ENCODE results near the gene MEG3.

The MEG3 gene

GRCh38 chr14:100803226-100803625 is 22.7 kb upstream of the MEG3 start:
- H3K9me2 ChIP-seq (replicated peaks; ENCODE audit: control insufficient read depth, low read length) = no peaks in the 10 kb centered on the region
- H3K27me3 ChIP-seq (ENCODE audit: control insufficient read depth, low read length) = no peaks in the 10 kb centered on the region
- no peak overlapping the region for H3K4me3 ChIP-seq (ENCODE audit: low read length)
- H3K36me3 ChIP-seq (ENCODE audit: control insufficient read depth, low read length) = no peaks in the 10 kb centered on the region
- no peaks in the 10 kb centered on the region for H4K20me1 ChIP-seq (ENCODE audit: control insufficient read depth, insufficient read depth, low read depth, low read length)
- no peaks in the 10 kb centered on the region for H3K79me2 ChIP-seq (ENCODE audit: control insufficient read depth, low read length)
- TF ChIP-seq CTCF (IDR thresholded peaks at IDR 0.05; ENCODE audit: low read depth, low read length, poor library complexity, severe bottlenecking) = no peak
- no peak for TF ChIP-seq EZH2phosphoT487 (IDR thresholded peaks at IDR 0.05; ENCODE audit: borderline replicate concordance, low read length)
- H3K4me1 ChIP-seq (ENCODE audit: control insufficient read depth, low read length) = no peaks in the 10 kb centered on the region
- peaks cover 8% of the 10 kb centered on the region; the same call in 1 of the 2 replicates for H3K9me3 ChIP-seq (ENCODE audit: control insufficient read depth, insufficient read depth, low read length)
- H3K4me2 ChIP-seq (ENCODE audit: low read length) = no peak overlapping the region
- H3K27ac ChIP-seq (ENCODE audit: low read depth, low read length) = no peak overlapping the region
- no peaks in the 10 kb centered on the region for H3F3A ChIP-seq (ENCODE audit: control insufficient read depth, insufficient read depth)

- no peaks in the 10 kb centered on the region for H3K4me1 ChIP-seq (ENCODE audit: control insufficient read depth, low read length)
- H3K4me3 ChIP-seq (ENCODE audit: low read length) = no peak overlapping the region
- no peaks in the 10 kb centered on the region for H3K9me2 ChIP-seq (replicated peaks; ENCODE audit: control insufficient read depth, low read length)
- H3K36me3 ChIP-seq (ENCODE audit: control insufficient read depth, low read length) = no peaks in the 10 kb centered on the region
- H3K27me3 ChIP-seq (ENCODE audit: control insufficient read depth, low read length) = no peaks in the 10 kb centered on the region
- TF ChIP-seq CTCF (IDR thresholded peaks at IDR 0.05; ENCODE audit: low read depth, low read length, poor library complexity, severe bottlenecking) = no peak
- no peak for TF ChIP-seq EZH2phosphoT487 (IDR thresholded peaks at IDR 0.05; ENCODE audit: borderline replicate concordance, low read length)
- H3K4me2 ChIP-seq (ENCODE audit: low read length) = no peak overlapping the region
- H3K79me2 ChIP-seq (ENCODE audit: control insufficient read depth, low read length) = no peaks in the 10 kb centered on the region
- H3K27ac ChIP-seq (ENCODE audit: low read depth, low read length) = no peak overlapping the region
- H3F3A ChIP-seq (ENCODE audit: control insufficient read depth, insufficient read depth) = no peaks in the 10 kb centered on the region
- H3K9me3 ChIP-seq (ENCODE audit: control insufficient read depth, insufficient read depth, low read length) = peaks cover 13% of the 10 kb centered on the region; the same call in 1 of the 2 replicates
- no peaks in the 10 kb centered on the region for H4K20me1 ChIP-seq (ENCODE audit: control insufficient read depth, insufficient read depth, low read depth, low read length)
Measured at GRCh38 chr14:100803676-100804075, 22.2 kb upstream of the MEG3 start.

- no peak overlapping the region for H3K4me2 ChIP-seq (ENCODE audit: low read length)
- no peaks in the 10 kb centered on the region for H3K9me2 ChIP-seq (replicated peaks; ENCODE audit: control insufficient read depth, low read length)
- TF ChIP-seq CTCF (IDR thresholded peaks at IDR 0.05; ENCODE audit: low read depth, low read length, poor library complexity, severe bottlenecking) (no peak), EZH2phosphoT487 (IDR thresholded peaks at IDR 0.05; ENCODE audit: borderline replicate concordance, low read length) (no peak)
- H3K4me1 ChIP-seq (ENCODE audit: control insufficient read depth, low read length) = no peaks in the 10 kb centered on the region
- H3K27me3 ChIP-seq (ENCODE audit: control insufficient read depth, low read length) = no peaks in the 10 kb centered on the region
- H3K4me3 ChIP-seq (ENCODE audit: low read length) = no peak overlapping the region
- H3K79me2 ChIP-seq (ENCODE audit: control insufficient read depth, low read length) = no peaks in the 10 kb centered on the region
- H3K27ac ChIP-seq (ENCODE audit: low read depth, low read length) = no peak overlapping the region
- peaks cover 17% of the 10 kb centered on the region; the same call in 1 of the 2 replicates for H3K9me3 ChIP-seq (ENCODE audit: control insufficient read depth, insufficient read depth, low read length)
- H3F3A ChIP-seq (ENCODE audit: control insufficient read depth, insufficient read depth) = no peaks in the 10 kb centered on the region
- H3K36me3 ChIP-seq (ENCODE audit: control insufficient read depth, low read length) = no peaks in the 10 kb centered on the region
- H4K20me1 ChIP-seq (ENCODE audit: control insufficient read depth, insufficient read depth, low read depth, low read length) = no peaks in the 10 kb centered on the region
Measured at GRCh38 chr14:100804138-100804537, 21.8 kb upstream of the MEG3 start.

All from DOHH2 (cell line).